Psoas muscle (tissue), 8 donors: ENCODE measurements around the gene PLEKHG4. TPM values are rescaled to one million over a fixed set of nuclear protein-coding genes. Genes with fewer than 3 reads are reported as not detected.

Experiments
- ATAC-seq, 4 donors: fragments of 200-7000 bp; cut with Tn5 transposase; one replicate each; pipeline ENCODE4 v1.9.1; 2020; ENCODE audit warnings: moderate library complexity in 3 of 4, mild to moderate bottlenecking in 2 of 4
- DNase-seq, 2 donors: peaks; one replicate each; pipeline ENCODE4 v3.0.0-alpha.2; 2020
- H3K27ac ChIP-seq: fragments of 200-600 bp; one replicate; pipeline ENCODE4 v1.8.0; 2022
- H3K27me3 ChIP-seq, 3 donors: fragments of 200-600 bp in 1 of 3; one replicate each; pipeline versions ENCODE4 v1.6.1 to v1.8.0; 2013 to 2022; ENCODE audit warnings: low read length in 2 of 3, mild to moderate bottlenecking in 2 of 3, moderate library complexity in 1 of 3; ENCODE audit not compliant: insufficient read depth in 3 of 3
- H3K36me3 ChIP-seq, 2 donors: fragments of 200-600 bp in 1 of 2; one replicate each; pipeline versions ENCODE4 v1.6.1 to v1.8.0; 2013 to 2022; ENCODE audit warnings: low read depth in 1 of 2, mild to moderate bottlenecking in 1 of 2, moderate library complexity in 1 of 2; ENCODE audit not compliant: insufficient read depth in 1 of 2
- H3K4me1 ChIP-seq: fragments of 200-600 bp; one replicate; pipeline ENCODE4 v1.8.0; 2022
- H3K4me3 ChIP-seq: fragments of 200-600 bp; one replicate; pipeline ENCODE4 v1.8.0; 2022; ENCODE audit warnings: mild to moderate bottlenecking
- H3K9me3 ChIP-seq: fragments of 200-600 bp; one replicate; pipeline ENCODE4 v1.8.0; 2022
- CTCF ChIP-seq: fragments of 200-600 bp; IDR thresholded peaks from one replicate; pipeline ENCODE4 v1.8.0; 2022; ENCODE audit warnings: antibody characterized with exemption
- WGBS, 3 donors: extraction: QIAGEN DNeasy Blood & Tissue Kit; methylation state at CpG; one replicate each; pipeline versions ENCODE4 v1.1.6 to v1.1.7; 2013; 5-methylcytosine and 5-hydroxymethylcytosine counted together
- intact Hi-C, 2 donors: fragments of 100-400 bp; cut with DNase I; formaldehyde crosslinking; loops; one replicate each; pipeline versions ENCODE4 v1.11.0 to v1.14.2; 2022
- polyA plus RNA-seq, 3 donors: library from polyadenylated mRNA; stranded (reverse); fragments of 200-250 nt; gene quantifications; one replicate each; pipeline ENCODE4 v1.2.3, GENCODE V29; 2013
- total RNA-seq, 4 donors: library from RNA; stranded (reverse); fragmentation: NEBNext Ultra II Directional in 2 of 4; extraction: Animal tissue kit (Norgen Biotek cat#: 25700) in 2 of 4; gene quantifications; one replicate each; pipeline versions ENCODE4 v1.2.1 to v1.2.4, GENCODE V29; 2021 to 2023
- donor health status: healthy with polysubstance abuse.
- donor health status: DM: no; HTN: no; CAD: no; lungs with moderate emphysema.
- donor health status: Bipolar disorder and iron deficiency.
- donor health status: healthy.
- donor health status: DM: yes; HTN: yes; CAD: no.
- donor health status: DM: no; HTN: no; CAD: no.
- donor health status: DM: no; HTN: no; CAD: no.
- donor health status: DM: yes; HTN: yes; CAD: no.

Gene PLEKHG4
- total and polyA plus RNA-seq, 7 donors: 0.28 to 1.9 (median 0.98) TPM

- WGBS, 3 donors: 24 to 51% (median 29%) methylated on average over 10 of the region's 10 CpGs
- H3K4me3 ChIP-seq: peak overlapping the region; percentile 39
- no peak for TF ChIP-seq CTCF
- peak; percentile 52 to 57 (median 55) for ATAC-seq
- H3K4me1 ChIP-seq: peaks cover 74% of the 10 kb centered on the region
- H3K27me3 ChIP-seq: no peaks in the 10 kb centered on the region
- DNase-seq: peak; percentile 85 to 95
- H3K9me3 ChIP-seq: no peaks in the 10 kb centered on the region
- intact Hi-C loops: no loop called here
- peak overlapping the region; percentile 99 for H3K27ac ChIP-seq
- peaks cover 2 to 36% of the 10 kb centered on the region in 2 donors for H3K36me3 ChIP-seq
These were observed 38.1 kb upstream of the PLEKHG4 start for GRCh38 chr16:67241008-67241900.

- Histone ChIP-seq H3K4me3 (peak overlapping the region; percentile 4), H3K27me3 (no peaks in the 10 kb centered on the region), H3K36me3 (peaks cover 0 to 26% of the 10 kb centered on the region in 2 donors), H3K27ac (peak overlapping the region; percentile 99), H3K4me1 (peaks cover 74% of the 10 kb centered on the region), H3K9me3 (no peaks in the 10 kb centered on the region)
- WGBS, 3 donors: 49 to 66% (median 55%) methylated on average over 4 of the region's 4 CpGs
- DNase-seq: peak in 1 of 2 donors; percentile 55
- intact Hi-C loops: no loop called here
- TF ChIP-seq CTCF: no peak
- no peak for ATAC-seq
These were observed 37.1 kb upstream of the PLEKHG4 start for GRCh38 chr16:67242138-67242730.

- Histone ChIP-seq H3K36me3 (peaks cover 0 to 13% of the 10 kb centered on the region in 2 donors), H3K4me3 (peak overlapping the region; percentile 33), H3K27me3 (no peaks in the 10 kb centered on the region), H3K9me3 (no peaks in the 10 kb centered on the region), H3K27ac (peak overlapping the region; percentile 99), H3K4me1 (peaks cover 72% of the 10 kb centered on the region)
- intact Hi-C loops: no loop called here
- DNase-seq: peak in 1 of 2 donors; percentile 62
- TF ChIP-seq CTCF: no peak
- ATAC-seq: no peak
- WGBS, 3 donors: 62 to 75% (median 63%) methylated on average over 4 of the region's 4 CpGs
These were observed 35.9 kb upstream of the PLEKHG4 start for GRCh38 chr16:67243481-67243880.

GRCh38 chr16:67244387-67245185 is 34.7 kb upstream of the PLEKHG4 start:
- 2 to 3% (median 2%) methylated on average over 5 of the region's 5 CpGs for WGBS, 3 donors
- Histone ChIP-seq H3K27me3 (no peaks in the 10 kb centered on the region), H3K4me1 (peaks cover 65% of the 10 kb centered on the region), H3K4me3 (peak overlapping the region; percentile 94), H3K36me3 (peaks cover 0 to 2% of the 10 kb centered on the region in 2 donors), H3K9me3 (no peaks in the 10 kb centered on the region), H3K27ac (peak overlapping the region; percentile 99)
- DNase-seq: peak; percentile 85 to 93
- peak; percentile 54 to 67 (median 62) for ATAC-seq
- intact Hi-C loops: no loop called here
- peak; percentile 16 for TF ChIP-seq CTCF
